GM12878 (cell line): ENCODE data around the gene RWDD1. TPM values are rescaled to one million over a fixed set of nuclear protein-coding genes. Genes with fewer than 3 reads are reported as not detected.

Experiments used
- ATAC-seq: fragments of 200-7000 bp; cut with Tn5 transposase; 3 replicates; pipeline ENCODE4 v1.9.1; 2020; ENCODE audit warnings: mild to moderate bottlenecking, moderate library complexity
- BruUV-seq: library from RNA; stranded (reverse); fragments of 400-500 nt; replicated peaks from 2 replicates; lab custom pipeline; 2021; lab: Mats Ljungman, UMichigan
- CTCF ChIA-PET: fragments of 300-600 bp; sonication (Branson Sonifier 250); formaldehyde crosslinking; extraction: SDS; loops from one replicate; lab custom pipeline; 2021; ENCODE audit warnings: inconsistent platforms; lab: Yijun Ruan, JAX
- POLR2A ChIA-PET: fragments of 350-600 bp; formaldehyde crosslinking; extraction: SDS; loops from one replicate; lab custom pipeline; 2021; ENCODE audit warnings: inconsistent platforms; lab: Charles Lee
- RAD21 ChIA-PET: fragments of 300-600 bp; sonication (Branson Sonifier 250); formaldehyde crosslinking; loops from one replicate; lab custom pipeline; 2023; ENCODE audit warnings: antibody characterized with exemption; ENCODE audit not compliant: unreplicated experiment; lab: Charles Lee
- SMC1A ChIA-PET: fragments of 300-600 bp; sonication (Branson Sonifier 250); formaldehyde crosslinking; loops from one replicate; lab custom pipeline; 2023; ENCODE audit not compliant: unreplicated experiment, uncharacterized antibody; lab: Charles Lee
- DNase-seq: peaks from one replicate; pipeline ENCODE4 v3.0.0-alpha.2; 2011; ENCODE audit warnings: low read depth, low spot score
- FAIRE-seq: peaks from 3 replicates; lab custom pipeline; 2011; peaks lifted over from hg19 to GRCh38; lab: Jason Lieb, UNC
- H2AFZ ChIP-seq: 2 replicates; pipeline ENCODE4 v1.6.0; 2011; ENCODE audit warnings: low read depth, low read length, control low read depth; ENCODE audit not compliant: control insufficient read depth
- H3K27ac ChIP-seq: 2 replicates; pipeline ENCODE4 v1.5.1; 2011; ENCODE audit warnings: control low read depth; ENCODE audit not compliant: control insufficient read depth, insufficient read depth
- H3K27me3 ChIP-seq, 2 experiments: replicated peaks in 1 of 2; 2 replicates each; pipeline versions ENCODE4 v1.6.0 to v1.6.1; 2011; ENCODE audit warnings: low read length in 1 of 2; ENCODE audit not compliant: control insufficient read depth in 2 of 2, insufficient read depth in 2 of 2
- H3K36me3 ChIP-seq, 2 experiments: 2 replicates each; pipeline ENCODE4 v1.5.1; 2011; ENCODE audit warnings: low read length in 1 of 2; ENCODE audit not compliant: control insufficient read depth in 2 of 2, insufficient read depth in 2 of 2
- H3K4me1 ChIP-seq: 2 replicates; pipeline ENCODE4 v1.6.1; 2011; ENCODE audit warnings: mild to moderate bottlenecking, low read length, moderate library complexity, mixed read lengths; ENCODE audit not compliant: control insufficient read depth, insufficient read depth
- H3K4me2 ChIP-seq: 2 replicates; pipeline ENCODE4 v1.6.0; 2011; ENCODE audit warnings: control low read depth; ENCODE audit not compliant: control insufficient read depth, insufficient read depth
- H3K4me3 ChIP-seq: fragments of 200-600 bp; sonication (generic); 2 replicates; pipeline ENCODE4 v1.5.1; 2016
- H3K79me2 ChIP-seq: 2 replicates; pipeline ENCODE4 v1.6.0; 2011; ENCODE audit warnings: low read length; ENCODE audit not compliant: control insufficient read depth, insufficient read depth
- H3K9ac ChIP-seq: 2 replicates; pipeline ENCODE4 v1.8.0; 2011; ENCODE audit warnings: low read length, control low read depth, mixed read lengths; ENCODE audit not compliant: control insufficient read depth, insufficient read depth
- H3K9me3 ChIP-seq: replicated peaks from 3 replicates; pipeline ENCODE4 v1.5.1; 2011; ENCODE audit warnings: mild to moderate bottlenecking, low read length; ENCODE audit not compliant: control insufficient read depth, insufficient read depth
- H4K20me1 ChIP-seq: 2 replicates; pipeline ENCODE4 v1.6.0; 2011; ENCODE audit not compliant: control insufficient read depth, insufficient read depth
- BCL3 ChIP-seq: IDR thresholded peaks from 2 replicates; pipeline ENCODE4 v1.6.1; 2011; ENCODE audit warnings: borderline replicate concordance, low read depth, mild to moderate bottlenecking, moderate library complexity, low read length; ENCODE audit not compliant: insufficient read depth, poor library complexity, severe bottlenecking
- BCLAF1 ChIP-seq: fragments of 450-650 bp; IDR thresholded peaks from 2 replicates; pipeline ENCODE4 v1.6.1; 2017; ENCODE audit warnings: antibody characterized with exemption, mild to moderate bottlenecking, moderate library complexity
- BHLHE40 ChIP-seq, 2 experiments: fragments of 450-650 bp in 1 of 2; IDR thresholded peaks; 2 replicates each; pipeline ENCODE4 v1.6.1; 2011 to 2017; ENCODE audit warnings: low read depth in 2 of 2, borderline replicate concordance in 1 of 2, improper control_type of control experiment in 1 of 2, low read length in 1 of 2, mild to moderate bottlenecking in 1 of 2
- CREB1 ChIP-seq: IDR thresholded peaks from 2 replicates; pipeline ENCODE4 v1.6.1; 2012; ENCODE audit warnings: low read depth, mild to moderate bottlenecking, inconsistent platforms
- FOS ChIP-seq: IDR thresholded peaks from 3 replicates; pipeline ENCODE4 v1.6.1; 2011; ENCODE audit warnings: borderline replicate concordance; ENCODE audit not compliant: insufficient read length; ENCODE audit errors: extremely low read depth
- KDM1A ChIP-seq: fragments of 200-600 bp; sonication (generic); IDR thresholded peaks from 2 replicates; pipeline ENCODE4 v1.6.1; 2016; ENCODE audit warnings: borderline replicate concordance
- RUNX3 ChIP-seq: IDR thresholded peaks from 2 replicates; pipeline ENCODE4 v1.6.1; 2012; ENCODE audit warnings: low read length, inconsistent platforms
- SMAD5 ChIP-seq: IDR thresholded peaks from 2 replicates; pipeline ENCODE4 v1.6.1; 2016; ENCODE audit warnings: antibody characterized with exemption, low read depth
- STAT1 ChIP-seq: fragments of 450-650 bp; conservative IDR thresholded peaks from 2 replicates; pipeline ENCODE4 v1.6.1; 2014; ENCODE audit warnings: antibody characterized with exemption, mild to moderate bottlenecking
- WGBS: methylation state at CpG from one replicate; pipeline ENCODE4 v1.1.6; 2016; ENCODE audit warnings: low lambda C conversion rate; ENCODE audit not compliant: insufficient replicate concordance, insufficient coverage; ENCODE audit errors: missing lambda C conversion rate; 5-methylcytosine and 5-hydroxymethylcytosine counted together
- in situ Hi-C: fragments of 300-500 bp; cut with MboI; formaldehyde crosslinking; loops from 9 replicates; pipeline ENCODE4 v1.14.3; 2018; ENCODE audit warnings: mixed read lengths
- intact Hi-C: fragments of 100-400 bp; cut with micrococcal nuclease; formaldehyde crosslinking; loops from one replicate; pipeline ENCODE4 v1.14.2; 2022; ENCODE audit not compliant: unreplicated experiment
- polyA plus RNA-seq, 11 experiments: library from polyadenylated mRNA; depleted of rRNA in 4 of 11; unstranded in 6 of 11; stranded (reverse) in 5 of 11; fragments of >200 nt; fragmentation: Nextera tagmentation in 4 of 11; fragmentation: Illumina TruSeq in 1 of 11; extraction: Ambion mirVana in 4 of 11; extraction: Trizol in 1 of 11; gene quantifications; 1 replicate in 1 of 11; 2 replicates in 10 of 11; pipeline versions ENCODE4 v1.2.1 to v1.2.3, GENCODE V29; 2011 to 2016; ENCODE audit warnings: inconsistent platforms in 2 of 11, missing spikeins in 2 of 11, low read depth in 1 of 11
- total RNA-seq, 4 experiments: library from RNA; depleted of rRNA in 3 of 4; stranded (reverse); fragments of >200 nt in 3 of 4; fragmentation: Illumina TruSeq in 1 of 4; extraction: Trizol in 1 of 4; gene quantifications; 2 replicates each; pipeline versions ENCODE4 v1.2.1 to v1.2.3, GENCODE V29; 2013 to 2021
- TF ChIP-seq, protein P1 (sequence below): fragments of 450-650 bp; conservative IDR thresholded peaks from 2 replicates; pipeline ENCODE4 v1.6.1; 2017; ENCODE audit warnings: mild to moderate bottlenecking, moderate library complexity

RWDD1 gene
- total and polyA plus RNA-seq, 10 of the 15 experiments (the other 5 are each of a cell fraction or from before 2014, with no cell fraction given): 40.1 to 107 (median 65.8) TPM

GRCh38 chr6:116615937-116616736 lies 44.8 kb downstream of the RWDD1 start, which contains the start of gene RSPH4A (continued):
- TF ChIP-seq BCL3: no peak

DNA sequence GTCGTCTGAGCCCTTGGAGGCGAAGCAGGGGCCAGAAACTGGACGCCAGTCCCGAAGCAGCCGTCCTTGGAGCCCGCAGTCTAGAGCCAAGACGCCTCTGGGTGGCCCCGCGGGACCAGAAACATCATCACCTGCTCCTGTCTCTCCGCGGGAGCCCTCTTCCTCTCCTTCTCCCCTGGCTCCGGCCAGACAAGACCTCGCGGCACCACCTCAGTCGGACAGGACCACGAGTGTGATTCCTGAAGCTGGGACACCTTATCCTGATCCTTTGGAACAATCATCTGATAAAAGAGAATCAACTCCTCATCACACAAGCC lies 45.4 kb downstream of the RWDD1 start:
- peak overlapping the region; percentile 100 for H3K4me2 ChIP-seq
- no peaks in the 10 kb centered on the region for H3K9me3 ChIP-seq
- peak overlapping the region; percentile 86 for H3K4me3 ChIP-seq
- no peaks in the 10 kb centered on the region for H3K36me3 ChIP-seq
- DNase-seq (no peak), FAIRE-seq (no peak), ATAC-seq (peak; percentile 56)
- H3K79me2 ChIP-seq: no peaks in the 10 kb centered on the region
- POLR2A ChIA-PET: no interaction called here
- peak overlapping the region; percentile 63 for H2AFZ ChIP-seq
- WGBS: 11% methylated on average over 16 of the region's 16 CpGs
- no peak overlapping the region; the same call in 1 of the 2 replicates for H3K9ac ChIP-seq
- H3K27me3 ChIP-seq: no peaks in the 10 kb centered on the region; a peak in 1 of 4 replicates
- BruUV-seq: no TSS peak
- in situ Hi-C loops: no loop called here
- CTCF ChIA-PET: interaction anchor here (0.6 kb wide), 1 partner anchor 46 kb away, joined by 3 read pairs; the partner anchor contains the start of gene RWDD1
- intact Hi-C loops: no loop called here
- SMC1A ChIA-PET: interaction anchor here (0.9 kb wide), 1 partner anchor 78 kb away, joined by 3 read pairs; no protein-coding TSS in a partner anchor
- RAD21 ChIA-PET: no interaction called here
- H4K20me1 ChIP-seq: no peaks in the 10 kb centered on the region
- H3K4me1 ChIP-seq: peaks cover 7% of the 10 kb centered on the region; the same call in 1 of the 2 replicates
- no peak overlapping the region for H3K27ac ChIP-seq
- TF ChIP-seq BHLHE40 (IDR thresholded peaks at IDR 0.05; ENCODE audit: borderline replicate concordance in 1 of 2, low read depth in 2 of 2, low read length in 1 of 2) (no peak), STAT1 (no peak), FOS (no peak), CREB1 (no peak), KDM1A (no peak), BCL3 (no peak), RUNX3 (no peak), SMAD5 (no peak), BCLAF1 (no peak)
- TF ChIP-seq, protein P1, sequence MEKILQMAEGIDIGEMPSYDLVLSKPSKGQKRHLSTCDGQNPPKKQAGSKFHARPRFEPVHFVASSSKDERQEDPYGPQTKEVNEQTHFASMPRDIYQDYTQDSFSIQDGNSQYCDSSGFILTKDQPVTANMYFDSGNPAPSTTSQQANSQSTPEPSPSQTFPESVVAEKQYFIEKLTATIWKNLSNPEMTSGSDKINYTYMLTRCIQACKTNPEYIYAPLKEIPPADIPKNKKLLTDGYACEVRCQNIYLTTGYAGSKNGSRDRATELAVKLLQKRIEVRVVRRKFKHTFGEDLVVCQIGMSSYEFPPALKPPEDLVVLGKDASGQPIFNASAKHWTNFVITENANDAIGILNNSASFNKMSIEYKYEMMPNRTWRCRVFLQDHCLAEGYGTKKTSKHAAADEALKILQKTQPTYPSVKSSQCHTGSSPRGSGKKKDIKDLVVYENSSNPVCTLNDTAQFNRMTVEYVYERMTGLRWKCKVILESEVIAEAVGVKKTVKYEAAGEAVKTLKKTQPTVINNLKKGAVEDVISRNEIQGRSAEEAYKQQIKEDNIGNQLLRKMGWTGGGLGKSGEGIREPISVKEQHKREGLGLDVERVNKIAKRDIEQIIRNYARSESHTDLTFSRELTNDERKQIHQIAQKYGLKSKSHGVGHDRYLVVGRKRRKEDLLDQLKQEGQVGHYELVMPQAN: no peak
